Loucy (cell line): ENCODE measurements around the gene WDR83.
"Not testable (repeated sequence)": the region's sequence is repeated elsewhere in the genome, so short reads cannot be mapped to it uniquely, and the experiment has no call there.

Experiments used
- CTCF ChIP-seq: fragments of 200-600 bp; sonication (generic); conservative IDR thresholded peaks from 2 replicates; pipeline ENCODE4 v1.5.1; 2014; ENCODE audit warnings: mild to moderate bottlenecking, antibody characterized with exemption, low read length
- EZH2phosphoT487 ChIP-seq: fragments of 200-600 bp; IDR thresholded peaks from 2 replicates; pipeline ENCODE4 v1.6.1; 2018; ENCODE audit warnings: antibody characterized with exemption, mild to moderate bottlenecking, moderate library complexity, borderline replicate concordance

GRCh38 chr19:12712077-12712476 is 45.5 kb downstream of the WDR83 start:
- TF ChIP-seq CTCF, EZH2phosphoT487: not testable (repeated sequence)
